Gastroesophageal sphincter (tissue), 4 donors: ENCODE data around the gene MAPK7. TPM values are rescaled to one million over a fixed set of nuclear protein-coding genes. Genes with fewer than 3 reads are reported as not detected.

Source experiments
- ATAC-seq: fragments of 150-250 bp; one replicate; pipeline ENCODE4 v1.9.1; 2016; ENCODE audit warnings: mild to moderate bottlenecking, moderate library complexity
- H3K27ac ChIP-seq, 4 donors: fragments of 200-600 bp; sonication (generic) in 3 of 4; 1 replicate in 3 of 4; 2 replicates in 1 of 4; pipeline ENCODE4 v1.5.1; 2016 to 2019
- H3K27me3 ChIP-seq: fragments of 200-600 bp; sonication (generic); one replicate; pipeline ENCODE4 v1.5.1; 2019
- H3K36me3 ChIP-seq, 2 donors: fragments of 200-600 bp; sonication (generic); one replicate each; pipeline ENCODE4 v1.5.1; 2019; ENCODE audit warnings: control low read depth in 1 of 2
- H3K4me1 ChIP-seq, 3 donors: fragments of 200-600 bp; sonication (generic); 1 replicate in 2 of 3; 2 replicates in 1 of 3; pipeline ENCODE4 v1.5.1; 2016 to 2019; ENCODE audit warnings: control low read depth in 2 of 3
- H3K4me3 ChIP-seq, 2 donors: fragments of 200-600 bp; sonication (generic); one replicate each; pipeline ENCODE4 v1.5.1; 2019; ENCODE audit warnings: mild to moderate bottlenecking in 1 of 2, moderate library complexity in 1 of 2
- H3K9me3 ChIP-seq, 3 donors: fragments of 200-600 bp; sonication (generic); one replicate each; pipeline ENCODE4 v1.5.1; 2017 to 2019; ENCODE audit warnings: control low read depth in 2 of 3
- EP300 ChIP-seq: sonication (generic); formaldehyde crosslinking; IDR thresholded peaks from one replicate; pipeline ENCODE4 v1.6.1; 2017; ENCODE audit warnings: antibody characterized with exemption, mild to moderate bottlenecking
- POLR2A ChIP-seq, 2 donors: fragments of 450-650 bp; IDR thresholded peaks; one replicate each; pipeline ENCODE4 v1.6.1; 2017; ENCODE audit warnings: antibody characterized with exemption in 2 of 2, mild to moderate bottlenecking in 2 of 2, moderate library complexity in 1 of 2
- POLR2AphosphoS5 ChIP-seq: sonication (generic); formaldehyde crosslinking; IDR thresholded peaks from one replicate; pipeline ENCODE4 v1.6.1; 2017; ENCODE audit warnings: antibody characterized with exemption
- WGBS, 2 donors: methylation state at CpG; one replicate each; pipeline ENCODE4 v1.1.5; 2018; ENCODE audit warnings: low coverage in 1 of 2; 5-methylcytosine and 5-hydroxymethylcytosine counted together
- total RNA-seq, 4 donors: library from RNA; depleted of rRNA; stranded (reverse); fragments of >200 nt; gene quantifications; one replicate each; pipeline ENCODE4 v1.1.0, GENCODE V29; 2016
- TF ChIP-seq, protein P1 (sequence below), 4 experiments: fragments of 200-600 bp in 2 of 4; fragments of 450-650 bp in 2 of 4; sonication (generic) in 1 of 4; IDR thresholded peaks; one replicate each; pipeline ENCODE4 v1.5.1; 2017 to 2019; ENCODE audit warnings: antibody characterized with exemption in 4 of 4, mild to moderate bottlenecking in 2 of 4, moderate library complexity in 2 of 4

MAPK7 gene
- total RNA-seq, 4 donors from 2014 or later: 11.7 to 43.0 (median 28.0) TPM

DNA sequence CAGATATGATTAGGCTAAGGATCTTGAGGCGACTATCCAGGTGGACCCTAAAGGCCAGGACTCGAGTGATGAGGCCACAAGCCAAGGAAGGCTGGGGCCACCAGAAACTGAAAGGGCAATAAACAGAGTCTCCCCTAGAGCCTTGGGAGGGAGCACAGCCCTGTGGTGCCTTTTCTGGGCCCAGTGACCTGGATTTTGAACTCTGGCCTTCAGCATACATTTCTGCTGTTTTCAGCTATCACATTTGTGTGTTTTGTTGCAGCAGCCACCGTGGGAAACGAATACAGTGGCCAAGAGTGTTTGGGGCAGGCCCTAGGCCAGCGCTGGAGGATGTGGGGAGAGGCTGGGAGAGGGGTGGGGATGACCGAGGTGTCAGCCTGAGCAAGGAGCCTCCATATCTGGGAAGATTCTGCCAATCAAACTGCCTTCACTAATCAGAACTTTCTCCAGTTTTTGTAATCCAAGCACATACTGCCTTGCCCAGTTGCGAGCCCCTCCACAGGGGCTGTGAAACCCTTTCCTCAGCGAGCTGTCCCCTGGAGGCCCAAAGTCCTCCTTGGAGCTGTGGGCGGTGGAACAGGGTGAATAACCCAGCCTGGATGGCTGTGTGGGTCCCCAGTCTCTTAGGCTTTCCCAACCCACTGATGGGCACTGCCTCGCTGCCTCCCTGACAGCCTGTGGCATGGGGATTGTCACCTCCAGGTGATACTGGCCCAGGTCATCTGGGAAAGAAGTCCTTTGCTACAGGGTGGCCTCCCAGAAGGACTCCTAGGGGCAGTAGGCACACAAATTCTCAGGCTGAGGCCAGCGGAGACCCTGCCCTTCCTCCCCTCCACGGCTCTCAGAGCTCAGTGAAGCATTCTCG, 32.6 kb upstream of the MAPK7 start:
- ATAC-seq: no peak
- Histone ChIP-seq H3K27ac (peak overlapping the region; percentile 55 to 83 (median 83)), H3K4me1 (peaks cover 3 to 64% (median 20%) of the 10 kb centered on the region in 3 donors)

DNA sequence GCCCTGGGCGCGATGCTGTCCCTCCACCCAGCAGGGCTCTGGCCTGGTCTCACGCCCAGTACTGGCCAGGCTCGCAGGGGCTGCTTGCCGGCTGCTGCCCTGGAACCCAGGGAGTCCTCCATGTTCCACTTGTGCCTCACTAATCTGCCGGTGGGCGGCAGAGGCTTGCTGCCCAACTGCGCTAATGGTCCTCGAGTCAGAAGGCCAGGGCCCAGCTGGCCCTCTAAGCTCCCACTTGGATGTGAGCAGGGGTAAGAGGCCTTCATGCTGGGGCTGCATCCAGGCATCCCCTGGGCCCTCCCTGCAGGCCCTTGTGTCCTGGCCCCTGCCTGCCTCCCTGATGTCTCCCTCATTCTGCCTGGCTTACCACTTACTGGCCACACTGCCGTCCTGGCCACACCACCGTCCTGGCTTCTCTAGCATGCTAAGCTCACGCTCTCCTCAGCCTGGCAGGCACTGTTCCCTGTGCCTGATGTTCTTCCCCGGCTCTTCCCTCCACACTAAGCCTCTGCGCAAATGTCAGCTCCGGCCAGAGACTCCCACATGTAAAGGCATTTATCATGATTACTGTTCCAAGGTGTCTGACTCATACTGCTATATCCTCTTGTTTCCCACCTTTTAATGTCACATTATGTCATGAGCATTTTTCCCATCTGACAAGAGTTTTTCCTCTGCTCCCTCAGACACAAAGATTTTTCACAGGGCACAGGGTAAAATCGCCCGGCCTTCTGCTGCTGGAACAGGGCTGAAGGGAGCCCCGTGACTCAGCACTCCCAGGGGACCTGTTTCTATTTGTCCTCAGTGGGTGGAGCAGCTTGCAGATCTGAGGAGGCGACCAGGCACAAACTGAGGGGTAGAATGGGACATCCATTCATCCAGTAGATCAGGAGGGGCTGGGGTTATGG, 31.7 kb upstream of the MAPK7 start:
- ATAC-seq: peak; percentile 83
- peak overlapping the region; percentile 55 to 83 (median 83) for H3K27ac ChIP-seq
- H3K4me3 ChIP-seq: no peak overlapping the region
- no peaks in the 10 kb centered on the region for H3K36me3 ChIP-seq
- H3K4me1 ChIP-seq: peaks cover 3 to 61% (median 20%) of the 10 kb centered on the region in 3 donors
- no peaks in the 10 kb centered on the region for H3K9me3 ChIP-seq
- no peaks in the 10 kb centered on the region for H3K27me3 ChIP-seq
- TF ChIP-seq POLR2AphosphoS5 (peak; percentile 93), POLR2A (IDR thresholded peaks at IDR 0.05) (no peak)
- WGBS, 2 donors: 0 to 21% methylated on average over 4 to 7 of the region's 19 CpGs

More for the DNA sequence above, 32.6 kb upstream of the MAPK7 start:
- Histone ChIP-seq H3K9me3 (no peaks in the 10 kb centered on the region), H3K27me3 (no peaks in the 10 kb centered on the region), H3K4me3 (no peak overlapping the region), H3K36me3 (no peaks in the 10 kb centered on the region)
- TF ChIP-seq, protein P1, sequence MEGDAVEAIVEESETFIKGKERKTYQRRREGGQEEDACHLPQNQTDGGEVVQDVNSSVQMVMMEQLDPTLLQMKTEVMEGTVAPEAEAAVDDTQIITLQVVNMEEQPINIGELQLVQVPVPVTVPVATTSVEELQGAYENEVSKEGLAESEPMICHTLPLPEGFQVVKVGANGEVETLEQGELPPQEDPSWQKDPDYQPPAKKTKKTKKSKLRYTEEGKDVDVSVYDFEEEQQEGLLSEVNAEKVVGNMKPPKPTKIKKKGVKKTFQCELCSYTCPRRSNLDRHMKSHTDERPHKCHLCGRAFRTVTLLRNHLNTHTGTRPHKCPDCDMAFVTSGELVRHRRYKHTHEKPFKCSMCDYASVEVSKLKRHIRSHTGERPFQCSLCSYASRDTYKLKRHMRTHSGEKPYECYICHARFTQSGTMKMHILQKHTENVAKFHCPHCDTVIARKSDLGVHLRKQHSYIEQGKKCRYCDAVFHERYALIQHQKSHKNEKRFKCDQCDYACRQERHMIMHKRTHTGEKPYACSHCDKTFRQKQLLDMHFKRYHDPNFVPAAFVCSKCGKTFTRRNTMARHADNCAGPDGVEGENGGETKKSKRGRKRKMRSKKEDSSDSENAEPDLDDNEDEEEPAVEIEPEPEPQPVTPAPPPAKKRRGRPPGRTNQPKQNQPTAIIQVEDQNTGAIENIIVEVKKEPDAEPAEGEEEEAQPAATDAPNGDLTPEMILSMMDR (IDR thresholded peaks at IDR 0.05): no peak
- no peak for TF ChIP-seq EP300
- no peak for TF ChIP-seq POLR2A (IDR thresholded peaks at IDR 0.05)
- TF ChIP-seq POLR2AphosphoS5: no peak
- WGBS, 2 donors: 86% methylated on average over 5 of the region's 13 CpGs; no CpG with 5 or more reads in 1 of the 2 donors

DNA sequence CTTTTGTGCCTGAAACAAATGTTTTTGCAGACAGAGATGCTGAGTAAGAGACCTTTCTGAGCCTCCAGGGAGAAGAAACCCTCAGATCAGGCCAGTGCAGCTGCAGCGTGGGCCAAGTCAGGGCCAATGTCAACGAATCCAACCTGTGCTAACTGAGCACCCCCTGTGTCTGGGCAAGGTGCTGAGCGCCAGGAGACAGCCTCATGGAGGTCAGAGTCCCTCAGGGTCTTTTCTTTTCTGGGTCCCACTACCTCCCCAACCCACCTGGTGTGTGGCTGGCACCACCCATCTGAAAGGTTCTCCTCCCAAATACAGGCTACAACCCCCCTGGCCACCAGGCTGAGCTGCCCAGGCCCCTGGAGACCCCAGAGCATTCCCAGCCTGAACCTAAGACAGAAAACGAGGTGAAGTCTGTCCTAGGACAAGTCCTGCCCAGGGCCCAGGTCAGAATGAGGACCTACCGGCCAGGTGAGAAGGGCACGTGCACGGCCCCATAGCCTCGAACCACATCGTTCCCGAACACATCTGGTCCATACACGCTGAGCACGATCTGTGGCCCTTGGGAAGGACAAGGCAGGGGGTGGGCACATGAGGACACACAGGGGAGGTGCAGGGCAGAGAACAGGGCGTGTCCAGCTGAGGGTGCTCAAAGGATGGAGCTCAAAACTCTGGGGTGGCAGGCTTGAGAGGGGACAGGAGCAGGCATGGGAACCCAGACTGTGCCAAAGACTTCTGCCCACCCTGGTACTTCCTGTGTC, 30.8 kb upstream of the MAPK7 start:
- no peak overlapping the region for H3K4me3 ChIP-seq
- H3K36me3 ChIP-seq: no peaks in the 10 kb centered on the region
- H3K27ac ChIP-seq: peak overlapping the region; percentile 55 to 83 (median 83)
- H3K27me3 ChIP-seq: no peaks in the 10 kb centered on the region
- peaks cover 3 to 52% (median 20%) of the 10 kb centered on the region in 3 donors for H3K4me1 ChIP-seq
- no peak for TF ChIP-seq POLR2AphosphoS5
- no peak for TF ChIP-seq POLR2A (IDR thresholded peaks at IDR 0.05)
- TF ChIP-seq EP300: no peak
- TF ChIP-seq, protein P1 (IDR thresholded peaks at IDR 0.05): no peak
- no peak for ATAC-seq
- H3K9me3 ChIP-seq: no peaks in the 10 kb centered on the region
- WGBS, 2 donors: 72% methylated on average over 10 of the region's 13 CpGs; no CpG with 5 or more reads in 1 of the 2 donors

DNA sequence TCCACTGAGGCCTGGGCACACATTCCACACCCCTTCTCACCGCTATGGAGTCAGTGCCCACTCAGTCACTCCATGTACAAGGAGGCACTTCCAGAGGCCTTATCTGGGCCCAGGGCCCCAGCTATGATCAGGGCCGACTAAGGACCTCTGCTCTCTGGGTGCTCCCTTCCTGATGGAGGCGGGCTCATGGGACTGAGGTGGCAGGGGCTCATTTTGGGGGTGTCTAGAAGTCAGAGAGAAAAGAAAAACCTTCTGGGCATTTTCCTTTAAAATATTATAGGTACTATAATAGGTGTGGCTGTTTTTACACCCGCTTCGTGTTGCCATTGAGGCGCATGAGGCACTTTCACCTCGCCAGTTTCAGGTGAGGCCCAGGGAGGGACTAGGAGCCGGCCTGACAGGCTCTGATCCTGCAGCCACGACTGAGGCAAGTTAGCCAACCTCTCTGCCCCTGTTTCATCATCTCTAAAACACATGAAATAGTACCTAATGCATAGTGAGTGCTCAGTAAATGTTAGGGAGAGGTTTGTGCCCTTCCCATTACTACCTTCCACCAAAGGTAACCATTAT, 30.1 kb upstream of the MAPK7 start:
- Histone ChIP-seq H3K27ac (peak overlapping the region in 3 of 4 donors; percentile 83), H3K4me1 (peaks cover 3 to 46% (median 20%) of the 10 kb centered on the region in 3 donors), H3K36me3 (no peaks in the 10 kb centered on the region), H3K27me3 (no peaks in the 10 kb centered on the region), H3K9me3 (no peaks in the 10 kb centered on the region), H3K4me3 (no peak overlapping the region)
- WGBS, 2 donors: 88 to 92% methylated on average over 6 to 7 of the region's 9 CpGs
- no peak for ATAC-seq
- TF ChIP-seq POLR2A (IDR thresholded peaks at IDR 0.05) (no peak), POLR2AphosphoS5 (no peak), EP300 (no peak)
- TF ChIP-seq, protein P1 (IDR thresholded peaks at IDR 0.05): no peak
